Fibroblast of the conjunctiva (primary cell): ENCODE data around the gene PRKAG1.

ENCODE experiments used
- DNase-seq: peaks from one replicate; pipeline ENCODE4 v3.0.0-alpha.2; 2010; ENCODE audit warnings: low read depth

The PRKAG1 gene

GRCh38 chr12:48981757-48982157 lies 36.8 kb downstream of the PRKAG1 start:
- DNase-seq, result no peak

DNA sequence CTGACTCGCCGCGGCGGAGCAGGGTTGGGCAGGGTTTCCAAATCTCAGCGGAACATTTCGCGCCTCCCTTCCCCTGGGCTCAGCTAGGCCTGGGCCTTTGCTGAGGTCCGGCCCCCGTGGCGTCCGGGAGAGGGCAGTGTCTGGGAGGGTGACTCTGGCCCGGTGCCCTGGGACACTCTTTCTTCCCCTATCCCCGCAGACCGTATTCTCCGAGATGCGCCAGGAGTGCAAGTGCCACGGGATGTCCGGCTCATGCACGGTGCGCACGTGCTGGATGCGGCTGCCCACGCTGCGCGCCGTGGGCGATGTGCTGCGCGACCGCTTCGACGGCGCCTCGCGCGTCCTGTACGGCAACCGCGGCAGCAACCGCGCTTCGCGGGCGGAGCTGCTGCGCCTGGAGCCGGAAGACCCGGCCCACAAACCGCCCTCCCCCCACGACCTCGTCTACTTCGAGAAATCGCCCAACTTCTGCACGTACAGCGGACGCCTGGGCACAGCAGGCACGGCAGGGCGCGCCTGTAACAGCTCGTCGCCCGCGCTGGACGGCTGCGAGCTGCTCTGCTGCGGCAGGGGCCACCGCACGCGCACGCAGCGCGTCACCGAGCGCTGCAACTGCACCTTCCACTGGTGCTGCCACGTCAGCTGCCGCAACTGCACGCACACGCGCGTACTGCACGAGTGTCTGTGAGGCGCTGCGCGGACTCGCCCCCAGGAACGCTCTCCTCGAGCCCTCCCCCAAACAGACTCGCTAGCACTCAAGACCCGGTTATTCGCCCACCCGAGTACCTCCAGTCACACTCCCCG lies 37.4 kb downstream of the PRKAG1 start:
- DNase-seq, result no peak

GRCh38 chr12:48980389-48980952 lies 38.1 kb downstream of the PRKAG1 start:
- DNase-seq, result no peak

DNA sequence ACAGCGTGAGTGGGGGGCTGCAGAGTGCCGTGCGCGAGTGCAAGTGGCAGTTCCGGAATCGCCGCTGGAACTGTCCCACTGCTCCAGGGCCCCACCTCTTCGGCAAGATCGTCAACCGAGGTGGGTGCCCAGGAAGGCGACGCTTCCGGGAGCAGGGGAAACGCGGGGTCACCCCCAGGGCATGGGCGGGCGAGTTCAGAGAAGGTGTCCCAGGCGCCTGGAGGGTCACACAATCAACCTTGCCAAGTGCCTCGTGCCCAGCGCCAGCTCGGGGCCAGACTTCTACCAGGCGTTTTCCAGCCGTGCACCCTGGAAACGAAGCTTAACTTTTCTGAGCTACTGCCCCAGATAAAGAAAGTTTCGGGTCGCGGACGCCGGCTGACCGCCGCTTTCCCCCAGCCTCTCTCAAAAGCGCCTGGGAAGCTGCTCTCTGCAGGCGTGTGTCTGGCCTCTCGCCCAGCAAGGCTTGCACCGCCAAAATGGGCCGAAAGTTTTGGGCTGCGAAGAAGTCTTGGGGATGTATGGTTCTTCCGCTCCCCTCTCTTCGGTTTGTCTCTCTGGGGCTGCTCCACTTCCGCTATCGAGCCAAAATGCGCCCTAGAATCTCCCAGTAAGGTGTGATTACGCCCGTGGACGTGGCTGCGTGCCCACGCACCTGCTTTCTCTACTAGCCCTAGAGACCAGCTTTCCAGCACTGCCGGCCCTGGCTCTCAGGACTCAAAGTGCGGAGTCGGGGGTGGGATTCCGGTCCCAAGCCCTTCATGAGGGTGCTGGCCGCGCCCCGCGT lies 38.8 kb downstream of the PRKAG1 start:
- DNase-seq, result no peak

DNA sequence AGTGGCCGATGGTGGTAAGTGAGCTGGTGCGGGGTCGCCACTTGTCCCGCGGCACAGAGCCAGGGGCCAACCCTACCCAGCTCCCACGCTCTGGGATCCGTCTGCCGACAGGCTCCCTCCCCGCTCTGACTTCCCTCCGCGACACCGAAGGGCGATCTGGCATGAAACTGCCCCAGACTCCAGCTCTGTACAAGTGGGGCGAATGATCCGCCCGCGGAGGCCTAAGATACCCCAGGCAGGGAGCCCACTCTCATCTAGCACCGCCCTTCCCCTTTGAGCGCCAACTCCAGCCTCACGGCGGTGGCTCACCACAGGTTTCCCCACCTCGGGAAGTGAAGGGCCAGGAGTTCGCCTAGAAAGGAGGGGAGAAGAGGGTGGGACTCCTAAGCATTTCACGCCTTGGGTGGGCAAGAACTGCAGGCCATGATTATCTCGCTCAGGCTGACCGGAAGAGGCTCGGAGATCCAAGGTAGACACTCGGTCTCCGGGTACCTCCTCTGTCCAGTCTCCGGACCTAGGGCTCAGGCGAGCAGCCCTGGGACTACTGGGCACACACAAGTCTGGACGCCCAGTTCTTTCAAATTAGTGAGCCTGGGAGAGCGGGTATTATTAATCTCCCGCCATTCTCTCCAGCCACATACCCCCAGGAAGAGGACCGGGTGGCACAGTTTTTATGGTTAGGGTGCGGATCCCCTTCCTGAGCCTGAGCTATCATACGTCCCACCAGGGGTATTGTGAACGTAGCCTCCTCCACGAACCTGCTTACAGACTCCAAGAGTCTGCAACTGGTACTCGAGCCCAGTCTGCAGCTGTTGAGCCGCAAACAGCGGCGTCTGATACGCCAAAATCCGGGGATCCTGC lies 39.6 kb downstream of the PRKAG1 start:
- DNase-seq, result no peak

DNA sequence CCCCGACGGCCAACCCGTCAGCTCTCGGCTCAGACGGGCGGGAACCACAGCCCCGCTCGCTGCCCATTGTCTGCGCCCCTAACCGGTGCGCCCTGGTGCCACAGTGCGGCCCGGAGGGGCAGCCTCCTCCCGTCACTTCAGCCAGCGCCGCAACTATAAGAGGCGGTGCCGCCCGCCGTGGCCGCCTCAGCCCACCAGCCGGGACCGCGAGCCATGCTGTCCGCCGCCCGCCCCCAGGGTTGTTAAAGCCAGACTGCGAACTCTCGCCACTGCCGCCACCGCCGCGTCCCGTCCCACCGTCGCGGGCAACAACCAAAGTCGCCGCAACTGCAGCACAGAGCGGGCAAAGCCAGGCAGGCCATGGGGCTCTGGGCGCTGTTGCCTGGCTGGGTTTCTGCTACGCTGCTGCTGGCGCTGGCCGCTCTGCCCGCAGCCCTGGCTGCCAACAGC lies 40.3 kb downstream of the PRKAG1 start, which contains the start of gene WNT1:
TSS of gene WNT1 (plus strand) at position 32 of the 450 bp plus-strand sequence. CDS start at position 361, 329 bp downstream.
- DNase-seq, result no peak

DNA sequence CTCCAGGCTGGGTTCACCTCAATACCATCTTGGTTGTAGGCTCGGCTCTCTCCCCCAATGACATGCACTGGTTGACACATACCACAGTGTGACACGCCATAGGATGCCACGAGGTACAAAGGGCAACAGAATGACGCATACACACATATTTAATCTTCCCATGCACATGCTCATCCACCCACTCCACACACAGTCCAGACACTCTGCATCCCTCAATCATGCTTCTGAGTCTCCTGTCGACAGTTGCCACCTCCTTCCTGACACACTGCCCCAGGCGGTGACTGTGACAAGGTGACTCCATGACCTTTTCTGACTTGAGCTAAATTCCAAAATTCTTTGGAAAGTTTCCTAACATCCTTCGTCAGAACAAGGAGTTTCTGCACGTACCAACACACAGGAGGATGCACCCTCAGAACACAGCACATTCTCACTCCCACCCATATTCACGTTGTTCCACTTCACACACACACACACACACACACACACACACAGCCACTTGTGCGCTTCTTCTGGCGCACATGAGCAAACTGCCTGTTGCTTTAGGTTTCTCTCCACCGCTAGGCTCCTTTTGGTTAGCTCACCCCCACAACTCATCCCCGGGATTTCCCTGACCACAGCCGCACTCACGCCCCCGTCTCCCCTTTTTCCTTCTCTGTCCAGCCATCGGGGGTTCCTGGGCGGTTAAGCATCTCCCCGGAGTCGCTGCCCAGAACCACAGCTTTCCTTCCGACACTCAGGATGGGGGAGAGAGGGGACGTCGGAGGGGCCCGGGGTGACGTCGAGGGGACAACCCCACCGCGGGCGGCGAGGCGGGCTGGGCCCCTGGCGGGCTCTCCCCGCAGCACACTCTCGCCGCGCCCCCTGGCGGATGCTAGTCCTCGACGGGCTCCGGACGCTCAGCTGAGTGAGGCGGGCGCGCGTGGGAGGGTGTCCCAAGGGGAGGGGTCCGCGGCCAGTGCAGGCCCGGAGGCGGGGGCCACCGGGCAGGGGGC lies 41.0 kb downstream of the PRKAG1 start:
- no peak for DNase-seq

- peak; percentile 40 for DNase-seq
These were observed 44.5 kb downstream of the PRKAG1 start for GRCh38 chr12:48973941-48974673.

DNA sequence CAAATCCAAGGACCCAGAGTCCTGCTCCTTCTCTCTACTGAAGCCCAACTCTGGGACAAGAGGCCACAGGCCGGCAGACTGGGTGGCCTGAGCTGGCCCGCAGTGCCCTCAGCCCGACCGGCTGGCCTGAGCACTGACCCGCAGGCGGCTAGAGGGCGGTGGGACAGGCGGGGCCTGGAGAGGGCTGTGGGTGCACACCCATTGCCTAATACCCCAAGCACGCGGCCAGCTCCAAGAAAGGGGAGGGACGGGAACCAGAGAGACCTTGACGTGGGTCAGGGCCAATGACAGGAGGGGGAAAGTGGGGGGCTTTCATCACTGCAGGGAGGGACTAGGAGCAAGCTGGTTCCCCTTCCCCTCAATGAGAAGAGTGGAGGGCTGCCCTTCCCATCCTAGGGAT lies 45.0 kb downstream of the PRKAG1 start:
- peak; percentile 17 for DNase-seq

DNA sequence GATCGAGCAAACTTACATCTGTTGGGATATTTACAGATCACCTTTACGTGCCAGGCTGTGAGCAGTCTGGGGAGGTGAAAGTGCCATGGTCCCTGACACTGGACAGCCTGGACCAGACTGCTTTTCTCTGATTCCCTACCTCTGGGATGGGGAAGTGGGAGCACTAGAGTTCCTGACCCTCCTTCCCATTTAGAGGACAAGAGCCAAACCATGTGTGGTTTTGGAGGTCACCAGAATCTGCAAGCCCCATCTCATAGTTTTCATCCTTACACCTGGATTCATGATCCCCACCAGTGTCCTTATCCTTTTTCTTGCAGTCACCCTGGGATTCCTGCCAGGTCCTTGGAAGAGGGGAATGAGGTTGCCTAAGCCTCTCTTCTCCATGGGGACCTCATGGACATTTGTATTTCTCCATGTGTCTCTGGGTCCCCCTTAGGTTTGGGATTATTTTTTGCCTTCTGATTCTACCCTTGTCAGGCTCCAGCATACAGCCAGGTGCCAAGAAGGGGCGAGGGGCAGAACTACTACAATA lies 45.6 kb downstream of the PRKAG1 start:
- DNase-seq, result no peak

DNA sequence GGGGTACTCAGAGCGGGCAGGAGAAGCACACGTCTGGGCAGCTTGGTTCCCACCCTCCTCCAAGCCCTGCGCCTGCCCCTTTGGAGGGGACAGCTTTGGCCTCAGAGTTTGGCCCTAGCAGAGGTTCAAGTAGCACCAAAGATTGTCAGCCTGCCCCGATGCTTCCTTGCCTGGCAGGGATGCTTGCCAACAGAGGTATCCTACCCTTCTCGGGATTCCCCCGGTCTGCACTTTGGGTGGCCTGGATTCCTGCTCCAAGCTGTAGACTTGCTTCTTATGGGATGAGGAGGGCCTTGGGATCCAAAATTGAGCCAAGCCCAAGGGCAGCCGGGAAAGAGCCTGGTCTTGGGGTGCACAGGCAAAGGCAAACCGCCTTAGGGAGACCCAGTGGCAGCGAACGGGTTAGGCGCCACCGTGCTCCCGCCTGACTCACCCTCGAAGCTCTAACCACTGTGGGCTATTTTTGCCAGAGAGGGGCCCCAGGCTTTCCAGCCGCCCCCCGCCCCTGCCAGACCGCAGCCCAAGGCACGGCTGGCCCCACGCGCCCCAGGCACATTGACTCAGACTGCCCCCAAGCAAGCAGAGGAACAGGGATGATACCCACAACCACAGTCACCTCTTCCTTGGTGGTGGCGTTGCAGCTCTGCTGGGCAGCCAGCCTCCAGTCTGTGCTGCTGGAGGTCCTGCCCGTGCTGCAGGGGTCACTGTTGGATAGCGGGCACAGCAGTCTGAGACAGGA lies 46.2 kb downstream of the PRKAG1 start:
- no peak for DNase-seq

DNA sequence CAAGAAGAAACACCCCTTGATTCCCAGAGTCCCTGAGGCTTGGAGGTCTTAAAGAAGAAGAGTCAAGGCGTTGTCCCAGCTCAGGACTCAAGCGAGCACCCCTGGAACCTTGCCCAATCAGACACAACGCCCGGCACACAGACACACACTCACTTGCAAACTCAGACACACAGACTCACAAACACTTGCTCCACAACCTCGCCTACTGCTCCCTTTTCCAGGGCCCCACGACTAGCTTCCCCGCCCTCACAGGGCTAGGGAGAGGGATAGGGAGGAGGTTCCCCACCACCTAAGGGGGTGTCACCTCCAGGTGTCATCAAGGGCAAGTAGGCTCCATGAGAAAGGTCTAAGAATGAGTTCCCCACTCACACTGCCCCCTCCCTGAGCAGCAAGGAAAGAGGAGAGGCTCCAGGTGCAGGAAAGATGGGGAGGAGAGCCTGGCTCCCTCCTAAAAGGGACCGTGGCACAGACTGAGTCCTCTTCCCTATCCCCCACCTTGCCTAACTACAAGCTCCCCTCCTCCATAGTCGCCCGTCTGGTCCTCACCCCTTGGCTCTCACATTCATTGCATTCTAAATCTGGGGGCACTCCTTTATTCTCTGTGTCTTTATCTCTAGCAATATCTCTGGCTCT lies 47.8 kb downstream of the PRKAG1 start:
- no peak for DNase-seq

GRCh38 chr12:48969833-48970701 lies 48.5 kb downstream of the PRKAG1 start:
- no peak for DNase-seq

- no peak for DNase-seq
These were observed 49.3 kb downstream of the PRKAG1 start for GRCh38 chr12:48969160-48969771.

GRCh38 chr12:48968467-48968866 lies 50.1 kb downstream of the PRKAG1 start:
- no peak for DNase-seq

- no peak for DNase-seq
These were observed 50.6 kb downstream of the PRKAG1 start for GRCh38 chr12:48967991-48968390.
